ENCODE results near the gene DCHS2. TPM values are rescaled to one million over a fixed set of nuclear protein-coding genes. Genes with fewer than 3 reads are reported as not detected.
A peak's percentile ranks its signal among the peaks of the same experiment; 100 is the strongest.

Gene DCHS2
- total RNA-seq, 1 donor, result under 0.01 TPM

- TF ChIP-seq CTCF (IDR thresholded peaks at IDR 0.05; ENCODE audit: insufficient read depth, low read depth, low read length), result no peak
- DNase-seq (ENCODE audit: low read depth), result no peak
- no peak overlapping the region for H3K4me3 ChIP-seq (ENCODE audit: low read depth, low read length)
These were observed 171.1 kb downstream of the DCHS2 start for GRCh38 chr4:154320521-154320920.

- TF ChIP-seq CTCF (IDR thresholded peaks at IDR 0.05; ENCODE audit: insufficient read depth, low read depth, low read length), result no peak
- DNase-seq (ENCODE audit: low read depth), result no peak
- no peak overlapping the region for H3K4me3 ChIP-seq (ENCODE audit: low read depth, low read length)
These were observed 171.9 kb downstream of the DCHS2 start for GRCh38 chr4:154319736-154320135.

GRCh38 chr4:154317201-154317999, 174.2 kb downstream of the DCHS2 start:
- no peak for DNase-seq (ENCODE audit: low read depth)
- H3K4me3 ChIP-seq (ENCODE audit: low read depth, low read length), result no peak overlapping the region
- TF ChIP-seq CTCF (IDR thresholded peaks at IDR 0.05; ENCODE audit: insufficient read depth, low read depth, low read length), result no peak

- DNase-seq (ENCODE audit: low read depth), result no peak
- no peak for TF ChIP-seq CTCF (IDR thresholded peaks at IDR 0.05; ENCODE audit: insufficient read depth, low read depth, low read length)
- H3K4me3 ChIP-seq (ENCODE audit: low read depth, low read length), result no peak overlapping the region
These were observed 175.9 kb downstream of the DCHS2 start for GRCh38 chr4:154315741-154316140.

- H3K4me3 ChIP-seq (ENCODE audit: low read depth, low read length), result no peak overlapping the region
- peak; percentile 34 for TF ChIP-seq CTCF (IDR thresholded peaks at IDR 0.05; ENCODE audit: insufficient read depth, low read depth, low read length)
- peak; percentile 30 for DNase-seq (ENCODE audit: low read depth)
These were observed 177.4 kb downstream of the DCHS2 start for GRCh38 chr4:154314248-154314647.

- no peak overlapping the region for H3K4me3 ChIP-seq (ENCODE audit: low read depth, low read length)
- DNase-seq (ENCODE audit: low read depth), result no peak
- no peak for TF ChIP-seq CTCF (IDR thresholded peaks at IDR 0.05; ENCODE audit: insufficient read depth, low read depth, low read length)
These were observed 178.5 kb downstream of the DCHS2 start for GRCh38 chr4:154313004-154313585.

All from fibroblast of villous mesenchyme (primary cell).